Right lobe of liver (tissue), 6 donors: ENCODE measurements around the gene PLPP2. TPM values are rescaled to one million over a fixed set of nuclear protein-coding genes. Genes with fewer than 3 reads are reported as not detected.

Experiments used
- ATAC-seq, 4 donors: fragments of 200-7000 bp; cut with Tn5 transposase; one replicate each; pipeline ENCODE4 v1.9.1; 2020; ENCODE audit warnings: mild to moderate bottlenecking in 4 of 4, moderate library complexity in 4 of 4
- DNase-seq, 3 donors: peaks; one replicate each; pipeline ENCODE4 v3.0.0-alpha.2; 2020
- H3K27ac ChIP-seq, 3 donors: fragments of 200-600 bp; one replicate each; pipeline ENCODE4 v1.8.0; 2022
- H3K27me3 ChIP-seq, 2 donors: fragments of 200-600 bp; one replicate each; pipeline ENCODE4 v1.8.0; 2022
- H3K36me3 ChIP-seq, 4 donors: fragments of 200-600 bp; sonication (generic) in 1 of 4; one replicate each; pipeline versions ENCODE4 v1.5.1 to v1.8.0; 2017 to 2022; ENCODE audit warnings: control low read depth in 1 of 4
- H3K4me1 ChIP-seq, 4 donors: fragments of 200-600 bp; sonication (generic) in 1 of 4; one replicate each; pipeline versions ENCODE4 v1.5.1 to v1.8.0; 2017 to 2022; ENCODE audit warnings: control low read depth in 1 of 4
- H3K4me3 ChIP-seq, 3 donors: fragments of 200-600 bp; one replicate each; pipeline ENCODE4 v1.8.0; 2022
- H3K9me3 ChIP-seq, 4 donors: fragments of 200-600 bp; sonication (generic) in 1 of 4; one replicate each; pipeline versions ENCODE4 v1.5.1 to v1.8.0; 2017 to 2022; ENCODE audit warnings: control low read depth in 1 of 4
- POLR2A ChIP-seq: fragments of 450-650 bp; IDR thresholded peaks from one replicate; pipeline ENCODE4 v1.6.1; 2017; ENCODE audit warnings: antibody characterized with exemption, mild to moderate bottlenecking
- WGBS: methylation state at CpG from one replicate; pipeline ENCODE4 v1.1.6; 2018; ENCODE audit warnings: low coverage, low lambda C conversion rate; ENCODE audit not compliant: insufficient coverage; ENCODE audit errors: missing lambda C conversion rate; 5-methylcytosine and 5-hydroxymethylcytosine counted together
- intact Hi-C, 2 donors: fragments of 100-400 bp; cut with DNase I; formaldehyde crosslinking; loops; one replicate each; pipeline versions ENCODE4 v1.11.2 to v1.14.1; 2022
- total RNA-seq, 6 experiments: library from RNA; depleted of rRNA in 2 of 6; stranded (reverse); fragments of >200 nt in 2 of 6; fragmentation: NEBNext Ultra II Directional in 3 of 6; extraction: Animal tissue kit (Norgen Biotek cat#: 25700) in 3 of 6; gene quantifications; one replicate each; pipeline versions ENCODE4 v1.1.0 to v1.2.4, GENCODE V29; 2016 to 2023
- TF ChIP-seq, protein P1 (sequence below), 4 donors: fragments of 200-600 bp in 3 of 4; fragments of 450-650 bp in 1 of 4; IDR thresholded peaks; one replicate each; pipeline versions ENCODE4 v1.5.1 to v1.8.0; 2016 to 2022; ENCODE audit warnings: antibody characterized with exemption in 4 of 4, mild to moderate bottlenecking in 2 of 4
- donor health status: DM: no; HTN: yes; CAD: no.
- donor health status: DM: no; HTN: no; CAD: no.
- donor health status: DM: no; HTN: no; CAD: no.
- donor health status: DM: no; HTN: yes; CAD: no.
- donor health status: DM: no; HTN: yes; CAD: no.

PLPP2 gene
- total RNA-seq, 6 experiments from 2014 or later, result 0.83 to 2.7 (median 1.8) TPM

DNA sequence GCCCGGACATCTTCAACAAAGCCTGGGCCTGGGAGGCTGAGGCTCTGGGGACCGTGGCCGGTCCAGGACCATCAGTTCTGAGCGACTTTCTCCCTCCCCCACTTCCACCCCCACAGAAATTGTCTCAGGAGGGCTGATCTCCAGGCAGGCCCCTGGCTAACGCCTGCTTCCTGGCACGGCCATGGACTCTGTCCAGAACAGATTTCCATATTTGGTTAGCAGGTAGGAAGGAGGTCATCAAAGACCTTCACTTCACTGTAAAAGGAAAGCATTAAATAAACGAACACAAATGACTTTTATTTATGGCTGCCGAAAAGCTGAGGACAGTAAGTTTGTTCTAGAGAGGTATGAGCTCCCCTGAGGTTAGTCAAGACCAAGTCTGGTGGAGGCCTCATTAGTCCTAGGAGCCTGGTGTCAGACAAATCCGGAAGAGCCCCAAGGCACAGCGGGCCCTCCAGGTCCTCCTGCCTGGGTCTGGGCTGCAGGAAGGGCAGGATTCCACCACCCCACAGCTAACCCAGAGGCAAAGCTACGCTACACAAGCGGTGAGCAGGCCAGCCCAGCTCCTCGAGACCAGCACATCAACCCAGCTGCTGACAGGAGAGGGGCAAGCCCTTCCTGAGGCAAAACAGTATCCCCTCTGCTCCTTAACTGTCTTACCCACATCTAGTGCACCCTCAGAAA is 4.6 kb upstream of the PLPP2 start:
- Histone ChIP-seq H3K4me1 (no peaks in the 10 kb centered on the region), H3K4me3 (no peak overlapping the region), H3K9me3 (no peaks in the 10 kb centered on the region), H3K27ac (no peak overlapping the region), H3K36me3 (no peaks in the 10 kb centered on the region), H3K27me3 (peaks cover 7 to 16% of the 10 kb centered on the region in 2 donors)
- intact Hi-C loops, result no loop called here
- DNase-seq, result no peak
- no peak for TF ChIP-seq POLR2A
- TF ChIP-seq, protein P1, sequence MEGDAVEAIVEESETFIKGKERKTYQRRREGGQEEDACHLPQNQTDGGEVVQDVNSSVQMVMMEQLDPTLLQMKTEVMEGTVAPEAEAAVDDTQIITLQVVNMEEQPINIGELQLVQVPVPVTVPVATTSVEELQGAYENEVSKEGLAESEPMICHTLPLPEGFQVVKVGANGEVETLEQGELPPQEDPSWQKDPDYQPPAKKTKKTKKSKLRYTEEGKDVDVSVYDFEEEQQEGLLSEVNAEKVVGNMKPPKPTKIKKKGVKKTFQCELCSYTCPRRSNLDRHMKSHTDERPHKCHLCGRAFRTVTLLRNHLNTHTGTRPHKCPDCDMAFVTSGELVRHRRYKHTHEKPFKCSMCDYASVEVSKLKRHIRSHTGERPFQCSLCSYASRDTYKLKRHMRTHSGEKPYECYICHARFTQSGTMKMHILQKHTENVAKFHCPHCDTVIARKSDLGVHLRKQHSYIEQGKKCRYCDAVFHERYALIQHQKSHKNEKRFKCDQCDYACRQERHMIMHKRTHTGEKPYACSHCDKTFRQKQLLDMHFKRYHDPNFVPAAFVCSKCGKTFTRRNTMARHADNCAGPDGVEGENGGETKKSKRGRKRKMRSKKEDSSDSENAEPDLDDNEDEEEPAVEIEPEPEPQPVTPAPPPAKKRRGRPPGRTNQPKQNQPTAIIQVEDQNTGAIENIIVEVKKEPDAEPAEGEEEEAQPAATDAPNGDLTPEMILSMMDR (IDR thresholded peaks at IDR 0.05), result no peak
- 28% methylated on average over 6 of the region's 13 CpGs for WGBS
- peak in 1 of 4 donors; percentile 17 for ATAC-seq

DNA sequence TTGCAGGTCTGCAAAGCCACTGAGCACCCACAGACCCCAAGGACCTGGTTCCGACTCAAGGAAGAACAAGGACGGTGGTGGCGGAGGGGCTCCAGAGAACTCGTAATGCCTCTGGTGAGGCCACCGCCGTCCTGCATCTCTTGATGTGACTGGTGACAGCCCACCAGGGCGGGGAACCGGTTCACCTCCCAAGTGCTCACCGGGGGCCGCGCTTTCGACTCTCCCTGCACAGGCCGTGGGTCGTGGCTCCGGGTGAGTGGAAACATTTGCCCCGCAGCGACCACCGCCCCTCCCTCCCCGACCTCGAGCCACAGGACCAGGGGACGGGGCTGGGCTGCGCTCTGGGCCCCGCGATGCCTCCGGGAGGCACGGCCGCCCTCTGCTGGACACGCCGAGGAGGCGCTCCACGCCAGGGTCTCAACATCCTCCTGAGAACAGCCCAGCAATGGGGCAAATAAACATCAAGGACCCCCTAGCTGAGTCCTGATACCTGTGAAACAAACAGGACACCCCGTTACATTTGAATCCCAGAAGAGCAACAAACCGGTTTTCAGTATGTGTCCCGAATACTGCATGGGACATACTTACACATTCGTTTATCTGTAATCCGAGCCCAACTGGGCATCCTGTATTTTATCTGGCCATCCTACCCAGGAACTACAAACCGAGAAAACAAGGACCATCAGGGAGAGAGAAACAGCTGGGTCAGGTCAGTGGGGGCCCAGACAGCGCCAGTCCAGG is 3.9 kb upstream of the PLPP2 start:
- peak in 1 of 3 donors; percentile 46 for DNase-seq
- H3K9me3 ChIP-seq, result no peaks in the 10 kb centered on the region
- H3K4me3 ChIP-seq, result no peak overlapping the region

DNA sequence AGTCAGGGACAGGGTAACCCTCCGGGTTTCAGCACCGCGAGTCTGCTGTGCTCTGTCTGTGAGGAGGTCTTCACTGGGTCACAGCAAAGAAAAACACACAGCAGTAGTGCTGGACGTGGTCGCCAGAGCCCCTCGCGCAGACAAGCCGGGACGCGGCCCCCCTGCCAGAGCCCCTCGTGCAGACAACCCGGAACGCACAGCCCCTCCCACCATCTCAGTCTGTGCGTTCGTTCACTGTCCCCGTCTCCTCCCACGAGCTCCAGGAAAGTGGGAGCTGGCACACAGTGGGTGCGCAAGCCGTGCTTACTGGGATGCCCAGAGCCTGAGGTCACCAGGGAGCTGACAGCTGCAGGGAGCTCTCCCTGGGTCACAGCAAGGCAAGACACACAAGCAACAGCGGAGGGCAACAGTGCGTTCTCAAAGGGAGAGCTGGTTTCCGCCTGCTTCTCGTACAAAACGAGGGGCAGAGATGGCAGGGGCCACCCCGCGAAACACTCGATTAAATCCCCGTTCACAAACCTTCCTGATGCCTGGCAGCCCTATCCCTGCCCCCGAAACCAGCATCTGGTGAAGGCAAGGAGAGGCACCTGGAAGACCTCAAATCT is 3.2 kb upstream of the PLPP2 start:
- H3K36me3 ChIP-seq, result no peaks in the 10 kb centered on the region
- intact Hi-C loops, result no loop called here
- H3K27me3 ChIP-seq, result peaks cover 7 to 16% of the 10 kb centered on the region in 2 donors
- no peak overlapping the region for H3K4me3 ChIP-seq
- ATAC-seq (peak in 1 of 4 donors; percentile 15), DNase-seq (no peak)
- 33% methylated on average over 1 of the region's 29 CpGs for WGBS
- no peaks in the 10 kb centered on the region for H3K9me3 ChIP-seq
- H3K27ac ChIP-seq, result no peak overlapping the region
- TF ChIP-seq, protein P1 (IDR thresholded peaks at IDR 0.05), result no peak
- TF ChIP-seq POLR2A, result no peak
- no peaks in the 10 kb centered on the region for H3K4me1 ChIP-seq

More for the DNA sequence above, 3.9 kb upstream of the PLPP2 start:
- no peak overlapping the region for H3K27ac ChIP-seq
- intact Hi-C loops, result no loop called here
- H3K27me3 ChIP-seq, result peaks cover 7 to 16% of the 10 kb centered on the region in 2 donors
- H3K4me1 ChIP-seq, result no peaks in the 10 kb centered on the region
- TF ChIP-seq, protein P1 (IDR thresholded peaks at IDR 0.05), result peak; percentile 46 to 65 (median 62)
- no peak for TF ChIP-seq POLR2A
- no peaks in the 10 kb centered on the region for H3K36me3 ChIP-seq
- ATAC-seq, result peak; percentile 52 to 77 (median 74)
- WGBS, result 28% methylated on average over 7 of the region's 38 CpGs

DNA sequence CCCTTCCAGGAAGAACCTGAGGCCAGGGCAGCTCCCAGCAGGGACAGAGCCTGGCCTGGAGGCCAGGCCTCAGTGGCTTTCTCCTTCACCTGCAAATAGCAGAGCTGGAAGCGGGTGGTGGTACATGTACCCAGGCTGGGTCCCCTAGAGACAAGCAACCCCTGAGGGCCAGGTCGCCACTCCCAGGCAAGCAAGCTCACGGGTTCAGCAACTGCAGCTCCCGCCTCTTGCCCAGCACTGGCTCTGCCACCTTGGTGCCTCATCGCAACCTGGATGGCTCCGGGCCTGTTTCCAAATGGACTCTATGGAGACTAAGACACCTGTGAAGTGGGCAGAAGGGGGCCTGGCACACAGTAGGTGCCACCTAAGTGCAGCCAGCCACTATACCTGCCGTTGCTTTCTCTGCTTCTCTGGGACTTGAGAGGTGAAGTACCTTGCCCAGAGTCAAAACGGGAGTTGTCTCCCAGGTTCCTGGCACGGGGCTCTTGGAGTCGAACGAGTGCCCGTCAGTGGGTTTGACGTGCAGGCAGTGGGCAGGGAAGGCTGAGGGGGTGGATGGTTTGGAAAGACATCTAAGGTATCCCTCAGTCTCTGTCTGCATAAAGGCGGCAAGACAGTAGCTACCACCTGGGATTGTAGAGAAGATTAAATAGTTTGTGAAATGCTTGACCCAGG is 2.4 kb upstream of the PLPP2 start:
- H3K9me3 ChIP-seq, result no peaks in the 10 kb centered on the region
- TF ChIP-seq, protein P1 (IDR thresholded peaks at IDR 0.05), result no peak
- TF ChIP-seq POLR2A, result no peak
- no peaks in the 10 kb centered on the region for H3K4me1 ChIP-seq
- intact Hi-C loops, result no loop called here
- DNase-seq (no peak), ATAC-seq (no peak)
- no peaks in the 10 kb centered on the region for H3K36me3 ChIP-seq
- WGBS, result 67% methylated on average over 7 of the region's 14 CpGs
- peaks cover 7 to 16% of the 10 kb centered on the region in 2 donors for H3K27me3 ChIP-seq
- no peak overlapping the region for H3K4me3 ChIP-seq
- H3K27ac ChIP-seq, result no peak overlapping the region
